HepG2 (cell line): ENCODE data around the gene DIABLO. TPM values are rescaled to one million over a fixed set of nuclear protein-coding genes. Genes with fewer than 3 reads are reported as not detected.

Experiments used
- ATAC-seq: fragments of 200-7000 bp; cut with Tn5 transposase; 3 replicates; pipeline ENCODE4 v1.9.1; 2020; ENCODE audit warnings: mild to moderate bottlenecking, moderate library complexity
- BruUV-seq: library from RNA; stranded (reverse); fragments of 400-500 nt; replicated peaks from 2 replicates; lab custom pipeline; 2021; lab: Mats Ljungman, UMichigan
- CTCF ChIA-PET: fragments of 300-600 bp; formaldehyde crosslinking; extraction: SDS; loops from one replicate; lab custom pipeline; 2021; ENCODE audit warnings: low total read pairs, inconsistent platforms, low intra/inter-chr PET ratio; lab: Yijun Ruan, JAX
- POLR2A ChIA-PET: fragments of 350-600 bp; sonication (Branson Sonifier 250); formaldehyde crosslinking; loops from one replicate; lab custom pipeline; 2020; ENCODE audit warnings: antibody characterized with exemption, inconsistent platforms; lab: Yijun Ruan, JAX
- DNase-seq: peaks from one replicate; pipeline ENCODE4 v3.0.0-alpha.2; 2015; ENCODE audit warnings: low spot score
- FAIRE-seq: peaks from 3 replicates; lab custom pipeline; 2011; peaks lifted over from hg19 to GRCh38; lab: Jason Lieb, UNC
- H2AFZ ChIP-seq: one replicate; pipeline ENCODE4 v1.6.1; 2011; ENCODE audit warnings: low read length, inconsistent platforms
- H3K27ac ChIP-seq: fragments of 300-600 bp; 3 replicates; pipeline ENCODE4 v1.8.0; 2011; ENCODE audit warnings: mixed run types, mild to moderate bottlenecking, mixed read lengths, low read length, inconsistent platforms; ENCODE audit not compliant: insufficient read depth; ENCODE audit errors: extremely low read length
- H3K27me3 ChIP-seq, 2 experiments: fragments of 200-600 bp in 1 of 2; 2 replicates in 1 of 2; 3 replicates in 1 of 2; pipeline versions ENCODE4 v1.6.0 to v1.8.0; 2011; ENCODE audit warnings: low read length in 2 of 2, mild to moderate bottlenecking in 2 of 2, moderate library complexity in 2 of 2, inconsistent platforms in 1 of 2; ENCODE audit not compliant: insufficient read depth in 2 of 2, control insufficient read depth in 1 of 2
- H3K36me3 ChIP-seq, 2 experiments: fragments of 200-600 bp in 1 of 2; replicated peaks in 1 of 2; 2 replicates in 1 of 2; 3 replicates in 1 of 2; pipeline versions ENCODE4 v1.5.1 to v1.8.0; 2011; ENCODE audit warnings: low read length in 2 of 2, inconsistent platforms in 1 of 2; ENCODE audit not compliant: insufficient read depth in 2 of 2, control insufficient read depth in 1 of 2
- H3K4me1 ChIP-seq: 2 replicates; pipeline ENCODE4 v1.5.1; 2012; ENCODE audit warnings: low read length, inconsistent platforms; ENCODE audit not compliant: insufficient read depth
- H3K4me2 ChIP-seq: 2 replicates; pipeline ENCODE4 v1.6.0; 2011; ENCODE audit warnings: low read depth, low read length, inconsistent platforms
- H3K4me3 ChIP-seq, 3 experiments: fragments of 200-600 bp in 1 of 3; sonication (generic), shearing (Covaris generic) in 1 of 3; replicated peaks in 1 of 3; 2 replicates each; pipeline ENCODE4 v1.5.1; 2011 to 2016; ENCODE audit warnings: low read length in 3 of 3, inconsistent platforms in 2 of 3, low read depth in 2 of 3, mild to moderate bottlenecking in 2 of 3, control low read depth in 1 of 3, mixed read lengths in 1 of 3; ENCODE audit not compliant: insufficient read depth in 1 of 3
- H3K79me2 ChIP-seq: one replicate; pipeline ENCODE4 v1.6.1; 2011; ENCODE audit warnings: low read length, inconsistent platforms; ENCODE audit not compliant: insufficient read depth
- H3K9ac ChIP-seq: 2 replicates; pipeline ENCODE4 v1.6.0; 2011; ENCODE audit warnings: mild to moderate bottlenecking, low read depth, low read length, inconsistent platforms; ENCODE audit not compliant: insufficient read depth
- H3K9me3 ChIP-seq: 2 replicates; pipeline ENCODE4 v1.5.1; 2012; ENCODE audit warnings: mild to moderate bottlenecking, low read length
- H4K20me1 ChIP-seq: 2 replicates; pipeline ENCODE4 v1.6.0; 2011; ENCODE audit warnings: inconsistent platforms, mild to moderate bottlenecking, low read length, moderate library complexity; ENCODE audit not compliant: insufficient read depth
- CENPX ChIP-seq: sonication (generic); formaldehyde crosslinking; IDR thresholded peaks from 2 replicates; pipeline ENCODE4 v1.9.0; 2021; ENCODE audit warnings: mild to moderate bottlenecking, missing genetic modification reagents, moderate library complexity
- KLF12 ChIP-seq: sonication (generic); formaldehyde crosslinking; IDR thresholded peaks from 2 replicates; pipeline ENCODE4 v1.4.0; 2020; ENCODE audit warnings: missing genetic modification reagents, borderline replicate concordance
- MAFF ChIP-seq: IDR thresholded peaks from 2 replicates; pipeline ENCODE4 v1.6.1; 2011; ENCODE audit warnings: low read depth, low read length, improper control_type of control experiment
- MAX ChIP-seq: IDR thresholded peaks from 2 replicates; pipeline ENCODE4 v1.6.1; 2012; ENCODE audit warnings: inconsistent platforms
- NFIB ChIP-seq: sonication (generic); formaldehyde crosslinking; IDR thresholded peaks from 2 replicates; pipeline ENCODE4 v1.9.0; 2021; ENCODE audit warnings: missing genetic modification reagents, mild to moderate bottlenecking, borderline replicate concordance
- POLR2A ChIP-seq, 2 experiments: IDR thresholded peaks; 2 replicates each; pipeline ENCODE4 v1.6.1; 2011; ENCODE audit warnings: low read depth in 2 of 2, low read length in 2 of 2, mild to moderate bottlenecking in 1 of 2, moderate library complexity in 1 of 2; ENCODE audit not compliant: insufficient read depth in 1 of 2
- RFXAP ChIP-seq: sonication (generic); formaldehyde crosslinking; IDR thresholded peaks from 2 replicates; pipeline ENCODE4 v1.4.0; 2020; ENCODE audit warnings: missing genetic modification reagents, borderline replicate concordance
- SALL1 ChIP-seq: sonication (generic); formaldehyde crosslinking; IDR thresholded peaks from 2 replicates; pipeline ENCODE4 v1.8.0; 2022; ENCODE audit warnings: mild to moderate bottlenecking, missing genetic modification reagents
- SP140L ChIP-seq: sonication (generic); formaldehyde crosslinking; IDR thresholded peaks from 2 replicates; pipeline ENCODE4 v1.4.0; 2020; ENCODE audit warnings: missing genetic modification reagents, borderline replicate concordance
- ZEB1 ChIP-seq: IDR thresholded peaks from 2 replicates; pipeline ENCODE4 v1.6.1; 2012; ENCODE audit warnings: mild to moderate bottlenecking, low read depth, inconsistent platforms; ENCODE audit not compliant: insufficient replicate concordance
- ZFP37 ChIP-seq: sonication (generic); formaldehyde crosslinking; IDR thresholded peaks from 2 replicates; pipeline ENCODE4 v1.4.0; 2020; ENCODE audit warnings: missing genetic modification reagents, borderline replicate concordance
- ZFP41 ChIP-seq: sonication (generic); formaldehyde crosslinking; IDR thresholded peaks from 2 replicates; pipeline ENCODE4 v1.4.0; 2020; ENCODE audit warnings: mild to moderate bottlenecking, missing genetic modification reagents, borderline replicate concordance
- ZNF552 ChIP-seq: sonication (generic); formaldehyde crosslinking; IDR thresholded peaks from 2 replicates; pipeline ENCODE4 v1.9.0; 2022; ENCODE audit warnings: missing genetic modification reagents, mild to moderate bottlenecking, borderline replicate concordance
- ZNF619 ChIP-seq: sonication (generic); formaldehyde crosslinking; IDR thresholded peaks from 2 replicates; pipeline ENCODE4 v1.4.0; 2020; ENCODE audit warnings: mild to moderate bottlenecking, missing genetic modification reagents
- ZNF749 ChIP-seq: sonication (generic); formaldehyde crosslinking; IDR thresholded peaks from 2 replicates; pipeline ENCODE4 v1.8.0; 2022; ENCODE audit warnings: mild to moderate bottlenecking, missing genetic modification reagents, moderate library complexity, borderline replicate concordance
- ZNF883 ChIP-seq: sonication (generic); formaldehyde crosslinking; IDR thresholded peaks from 2 replicates; pipeline ENCODE4 v1.5.1; 2020; ENCODE audit warnings: mild to moderate bottlenecking, missing genetic modification reagents; ENCODE audit errors: not compliant biosample characterization
- WGBS: methylation state at CpG from one replicate; pipeline ENCODE4 v1.1.6; 2017; ENCODE audit warnings: low lambda C conversion rate; 5-methylcytosine and 5-hydroxymethylcytosine counted together
- in situ Hi-C: cut with HindIII; loops from 2 replicates; pipeline ENCODE4 v1.10.0; 2017; ENCODE audit warnings: low pct_unique_long_range_greater_than_20kb; ENCODE audit not compliant: extremely low pct_ligation_motif_present
- intact Hi-C: fragments of 100-400 bp; cut with micrococcal nuclease; formaldehyde crosslinking; loops from one replicate; pipeline ENCODE4 v1.10.0; 2022; ENCODE audit not compliant: unreplicated experiment
- polyA plus RNA-seq, 8 experiments: library from polyadenylated mRNA; depleted of rRNA in 3 of 8; stranded (reverse) in 7 of 8; unstranded in 1 of 8; fragments of >200 nt; fragmentation: Illumina TruSeq in 4 of 8; extraction: Trizol in 4 of 8; gene quantifications; 2 replicates each; pipeline versions ENCODE4 v1.2.1 to v1.2.3, GENCODE V29; 2011 to 2016; ENCODE audit warnings: low read depth in 4 of 8, missing spikeins in 1 of 8, mixed read lengths in 1 of 8; ENCODE audit not compliant: insufficient read depth in 1 of 8
- total RNA-seq, 5 experiments: library from RNA; depleted of rRNA; stranded (reverse); fragments of >200 nt; fragmentation: Illumina TruSeq; extraction: Trizol; gene quantifications; 2 replicates each; pipeline ENCODE4 v1.2.3, GENCODE V29; 2016; ENCODE audit warnings: low read depth in 1 of 5
- TF ChIP-seq, protein P1 (sequence below), 2 experiments: fragments of 450-650 bp in 1 of 2; sonication (generic) in 1 of 2; formaldehyde crosslinking; IDR thresholded peaks; 2 replicates each; pipeline versions ENCODE4 v1.5.0 to v1.8.0; 2020 to 2022; ENCODE audit warnings: mild to moderate bottlenecking in 1 of 2, missing genetic modification reagents in 1 of 2

Gene DIABLO
- total and polyA plus RNA-seq, 2 of the 13 experiments (the other 11 are each of a cell fraction or from before 2014, with no cell fraction given), result 20.7 to 70.9 TPM

DNA sequence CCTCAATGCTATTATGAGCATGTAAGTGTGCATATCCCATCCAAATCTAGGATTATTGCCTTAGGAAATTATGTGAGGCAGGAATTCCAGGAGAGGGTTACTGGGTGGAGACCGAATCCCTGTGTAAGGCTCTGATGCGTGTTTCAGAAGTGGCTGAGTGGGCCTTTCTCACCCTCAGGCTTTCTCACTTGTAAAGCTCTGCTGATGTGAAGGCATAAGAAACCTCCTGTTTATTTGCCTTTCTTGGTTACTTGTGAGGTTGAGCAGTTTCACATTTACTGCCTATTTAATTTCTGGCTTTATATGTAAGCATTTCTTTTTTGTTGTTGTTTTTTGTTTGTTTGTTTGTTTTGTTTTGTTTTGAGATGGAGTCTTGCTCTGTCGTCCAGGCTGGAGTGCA is 62.9 kb downstream of the DIABLO start:
- H4K20me1 ChIP-seq, result no peaks in the 10 kb centered on the region
- WGBS, result 73% methylated on average over 3 of the region's 3 CpGs
- ATAC-seq, result no peak

DNA sequence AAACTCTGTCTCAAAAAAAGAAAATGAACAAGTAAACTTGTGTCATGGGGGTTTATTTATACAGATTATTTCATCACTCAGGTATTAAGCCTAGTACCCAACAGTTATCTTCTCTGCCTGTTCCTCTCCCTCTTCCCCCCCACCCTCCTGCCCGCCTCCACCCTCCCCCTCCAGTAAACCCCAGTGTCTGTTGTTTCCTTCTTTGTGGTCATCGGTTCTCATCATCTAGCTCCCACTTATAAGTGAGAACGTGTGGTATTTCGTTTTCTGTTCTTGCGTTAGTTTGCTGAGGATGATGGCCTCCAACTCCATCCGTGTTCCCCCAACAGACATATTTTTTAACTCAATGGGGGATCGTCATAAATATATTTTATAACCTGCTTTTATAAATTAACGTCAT is 64.2 kb downstream of the DIABLO start:
- H3K36me3 ChIP-seq, result no peaks in the 10 kb centered on the region
- H3K27me3 ChIP-seq, result peaks cover 0 to 7% of the 10 kb centered on the region in 2 experiments; a peak in 2 of 5 replicates
- peaks cover 14% of the 10 kb centered on the region for H3K4me1 ChIP-seq
- H4K20me1 ChIP-seq, result no peaks in the 10 kb centered on the region
- ATAC-seq (no peak), DNase-seq (no peak), FAIRE-seq (no peak)
- H3K9ac ChIP-seq, result no peak overlapping the region
- H3K27ac ChIP-seq, result no peak overlapping the region
- no TSS peak for BruUV-seq
- no peak overlapping the region for H3K4me2 ChIP-seq
- POLR2A ChIA-PET, result no interaction called here
- TF ChIP-seq ZEB1 (no peak), ZFP37 (CRISPR knock-in tag) (no peak), CENPX (CRISPR knock-in tag) (no peak), ZNF883 (CRISPR knock-in tag) (no peak), NFIB (CRISPR knock-in tag) (no peak), MAX (no peak), POLR2A (IDR thresholded peaks at IDR 0.05; ENCODE audit: insufficient read depth in 1 of 2, low read depth in 2 of 2, low read length in 2 of 2) (no peak), SP140L (CRISPR knock-in tag) (no peak), SALL1 (CRISPR knock-in tag) (no peak), MAFF (no peak), ZFP41 (CRISPR knock-in tag) (no peak), ZNF619 (CRISPR knock-in tag) (no peak)
- TF ChIP-seq, protein P1, sequence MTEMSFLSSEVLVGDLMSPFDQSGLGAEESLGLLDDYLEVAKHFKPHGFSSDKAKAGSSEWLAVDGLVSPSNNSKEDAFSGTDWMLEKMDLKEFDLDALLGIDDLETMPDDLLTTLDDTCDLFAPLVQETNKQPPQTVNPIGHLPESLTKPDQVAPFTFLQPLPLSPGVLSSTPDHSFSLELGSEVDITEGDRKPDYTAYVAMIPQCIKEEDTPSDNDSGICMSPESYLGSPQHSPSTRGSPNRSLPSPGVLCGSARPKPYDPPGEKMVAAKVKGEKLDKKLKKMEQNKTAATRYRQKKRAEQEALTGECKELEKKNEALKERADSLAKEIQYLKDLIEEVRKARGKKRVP (CRISPR knock-in tag; IDR thresholded peaks at IDR 0.05), result no peak
- no peak overlapping the region for H2AFZ ChIP-seq
- H3K9me3 ChIP-seq, result no peaks in the 10 kb centered on the region
- no peak overlapping the region for H3K4me3 ChIP-seq
- CTCF ChIA-PET, result no interaction called here
- H3K79me2 ChIP-seq, result no peaks in the 10 kb centered on the region
- intact Hi-C loops (no loop called here), in situ Hi-C loops (no loop called here)
- 38% methylated on average over 8 of the region's 8 CpGs for WGBS

More for the DNA sequence above, 62.9 kb downstream of the DIABLO start:
- Histone ChIP-seq H2AFZ (no peak overlapping the region), H3K79me2 (no peaks in the 10 kb centered on the region), H3K9ac (no peak overlapping the region), H3K36me3 (no peaks in the 10 kb centered on the region), H3K4me3 (no peak overlapping the region), H3K9me3 (no peaks in the 10 kb centered on the region), H3K27ac (no peak overlapping the region), H3K4me2 (no peak overlapping the region), H3K4me1 (peaks cover 24% of the 10 kb centered on the region), H3K27me3 (peaks cover 0 to 8% of the 10 kb centered on the region in 2 experiments; a peak in 2 of 5 replicates)
- TF ChIP-seq ZNF552 (CRISPR knock-in tag), result no peak
- TF ChIP-seq KLF12, result no peak
- TF ChIP-seq ZNF749 (CRISPR knock-in tag), result no peak
- TF ChIP-seq RFXAP (CRISPR knock-in tag), result no peak
- TF ChIP-seq, protein P1 (CRISPR knock-in tag; IDR thresholded peaks at IDR 0.05), result no peak
- ChIA-PET POLR2A (no interaction called here), CTCF (no interaction called here)
- BruUV-seq, result no TSS peak
- intact Hi-C loops (no loop called here), in situ Hi-C loops (no loop called here)
- no peak for FAIRE-seq
- no peak for DNase-seq
